NCI-H128 (cell line): ENCODE data around the gene KLF1.
A peak's percentile ranks its signal among the peaks of the same experiment; 100 is the strongest.

Experiments
- DNase-seq: peaks from one replicate; lab custom pipeline; 2025; ENCODE audit not compliant: unreplicated experiment; lab: John Stamatoyannopoulos, UW

KLF1 gene

DNA sequence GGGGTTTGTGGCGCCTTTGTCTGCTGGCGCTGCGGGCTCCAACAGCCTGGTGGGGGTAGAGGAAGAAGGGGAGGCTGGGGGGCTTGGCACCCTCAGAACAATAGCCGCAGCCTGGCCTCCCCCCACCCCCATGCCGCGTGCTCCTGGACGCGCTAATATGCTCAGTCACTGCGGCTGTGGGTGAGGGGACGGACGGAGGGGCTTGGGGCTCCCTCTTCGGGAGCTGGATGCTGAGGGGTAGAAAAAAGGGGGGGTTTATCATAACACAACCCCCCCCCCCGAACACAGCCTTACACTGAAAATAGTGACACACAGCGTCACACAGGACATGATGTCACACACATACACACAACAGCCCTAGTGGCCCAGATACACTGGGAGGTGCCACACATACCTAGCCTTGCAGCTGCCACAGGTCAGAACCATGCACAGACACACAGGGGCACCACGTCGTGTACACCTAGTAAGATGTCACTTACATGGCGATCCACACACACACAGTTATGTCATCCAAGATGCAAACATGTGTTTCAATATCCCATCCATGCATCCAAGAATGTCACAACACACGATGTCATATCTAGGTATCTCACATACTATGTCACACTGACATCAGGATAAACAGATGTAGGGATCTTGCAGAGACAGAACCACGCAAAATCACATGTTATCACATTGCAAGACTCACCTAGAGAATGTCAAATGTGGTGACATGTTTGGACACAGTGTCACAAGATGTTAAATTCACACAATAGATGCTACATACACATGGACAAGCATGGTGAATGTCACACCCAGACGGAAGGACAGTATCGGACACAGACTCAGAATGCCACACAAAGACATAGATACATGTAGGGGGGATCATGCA lies 47.9 kb downstream of the KLF1 start:
- no peak for DNase-seq

DNA sequence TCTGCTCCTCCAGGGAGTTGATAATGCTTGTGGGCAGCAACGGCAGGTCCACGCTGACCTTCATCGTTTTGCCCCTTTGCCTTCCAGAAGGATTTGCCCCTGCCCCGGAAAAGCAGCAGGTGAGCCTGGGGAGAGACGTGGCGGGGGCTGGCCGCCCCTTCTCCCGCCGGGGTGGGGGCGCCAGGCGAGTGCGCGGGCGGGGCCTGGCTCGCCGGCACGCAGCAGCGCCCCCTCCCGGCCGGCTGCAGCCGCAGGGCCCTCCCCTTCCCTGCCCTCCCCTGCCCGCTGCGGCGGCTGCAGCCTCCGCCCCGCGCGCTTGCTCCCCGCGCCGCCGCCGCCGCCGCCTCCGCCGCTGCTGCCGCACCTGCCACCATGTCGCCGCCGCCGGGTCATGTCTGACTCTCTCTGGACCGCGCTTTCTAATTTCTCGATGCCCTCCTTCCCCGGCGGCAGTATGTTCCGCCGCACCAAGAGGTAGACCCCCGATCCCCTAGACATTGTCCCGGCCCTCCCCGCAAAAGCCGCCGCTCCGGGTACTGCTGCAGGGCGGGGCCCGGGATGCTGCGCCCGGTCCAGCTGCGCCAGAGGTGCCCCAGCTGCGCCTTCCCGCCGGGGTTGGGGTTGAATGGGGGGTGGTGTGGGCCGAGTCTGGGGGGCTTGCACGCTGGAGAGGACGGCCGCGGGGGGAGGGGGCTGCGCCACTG lies 48.7 kb downstream of the KLF1 start, which contains the start of gene MAST1:
TSS of gene MAST1 (plus strand) at position 334 of the 704 bp plus-strand sequence. CDS start at position 392, 58 bp downstream.
- DNase-seq = peak; percentile 28

DNA sequence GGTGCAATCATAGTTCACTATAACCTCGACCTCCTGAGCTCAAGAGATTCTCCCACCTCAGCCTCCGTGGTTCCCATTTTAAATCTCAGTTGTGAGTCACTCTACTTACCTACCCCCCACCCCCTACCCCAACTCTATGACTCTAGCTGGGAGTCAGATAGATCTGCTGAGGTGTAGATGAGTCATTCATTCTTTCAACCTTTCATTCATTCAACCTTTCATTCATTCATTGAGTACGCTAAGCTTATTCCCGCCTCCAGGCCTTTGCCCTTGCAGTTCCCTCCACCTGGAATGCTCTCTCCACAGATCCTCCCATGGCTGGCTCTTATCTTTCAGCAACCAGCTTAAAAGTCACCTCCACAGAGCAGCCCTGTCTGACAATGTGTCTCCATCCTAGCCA lies 49.8 kb downstream of the KLF1 start:
- no peak for DNase-seq

DNA sequence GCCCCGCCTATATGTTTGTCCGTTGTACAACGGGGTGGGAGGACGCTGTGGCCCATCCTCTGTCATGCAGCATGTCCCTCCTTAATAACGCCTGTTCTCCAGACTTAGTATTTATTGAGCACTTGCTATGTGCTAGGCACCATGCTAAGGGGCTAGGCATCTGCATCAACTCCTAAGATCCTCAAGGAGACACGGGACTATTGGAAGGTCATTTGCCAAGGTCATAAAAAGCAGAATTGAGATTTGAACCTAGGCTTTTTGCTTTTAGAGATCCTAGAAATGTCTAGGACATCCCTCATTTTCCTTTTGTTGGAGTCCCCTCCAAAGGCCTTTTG lies 50.5 kb downstream of the KLF1 start:
- DNase-seq = no peak

DNA sequence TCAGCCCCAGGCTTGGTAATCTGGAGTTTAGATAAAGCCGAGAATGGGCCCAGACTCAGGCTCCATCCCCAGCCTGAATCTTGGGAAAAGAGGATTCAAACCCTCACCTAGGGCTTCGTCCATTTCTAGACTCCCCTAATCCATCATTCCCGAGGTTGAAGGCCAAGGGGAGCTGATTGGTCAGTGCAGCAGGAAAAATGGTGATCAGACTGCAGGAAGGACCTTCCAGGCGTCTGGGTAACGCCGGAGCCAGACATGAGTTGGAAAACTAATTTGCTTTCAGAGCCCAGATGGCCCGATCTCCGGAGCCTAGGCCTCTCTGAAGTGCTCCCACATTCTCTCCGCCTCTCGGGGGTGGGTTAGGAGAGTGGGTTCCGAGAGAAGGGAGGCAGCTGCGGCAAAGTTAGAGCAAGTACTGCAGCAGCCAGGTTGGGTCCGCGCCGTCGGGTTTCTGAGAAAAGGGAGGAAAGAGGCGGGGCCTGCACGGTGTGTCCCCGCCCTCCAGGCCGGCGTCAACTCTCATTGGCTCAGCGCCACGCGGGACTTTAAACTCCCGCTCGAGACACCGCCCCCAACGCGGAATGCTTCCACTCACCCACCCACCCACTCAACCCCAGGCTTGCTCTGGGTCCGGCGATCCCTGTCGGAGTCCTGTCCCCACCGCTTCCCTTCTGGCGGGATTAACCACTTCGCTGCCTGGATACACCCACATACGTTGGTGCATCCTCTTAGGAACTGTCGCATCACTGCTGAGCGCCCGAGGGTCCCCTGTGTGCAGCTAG lies 51.8 kb downstream of the KLF1 start:
- DNase-seq = peak; percentile 21

DNA sequence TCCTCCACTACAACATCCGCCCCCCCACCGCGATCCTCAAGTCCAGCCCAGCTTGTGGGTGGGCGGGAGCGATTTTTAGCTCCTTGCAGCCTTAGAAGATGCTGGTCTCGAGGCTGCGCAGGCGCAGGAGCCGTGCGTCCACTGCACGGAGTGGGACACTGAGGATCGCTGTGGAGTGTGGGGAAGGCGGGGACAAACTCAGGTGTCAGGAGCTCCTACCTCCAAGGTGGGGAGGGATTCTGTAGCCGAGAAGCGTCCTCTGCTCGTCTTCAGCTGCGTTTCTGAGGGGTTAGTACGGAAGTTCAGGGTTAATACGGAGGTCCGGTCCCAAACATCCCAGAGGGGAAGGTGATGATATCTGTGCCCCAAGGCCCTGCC lies 52.4 kb downstream of the KLF1 start, which contains the start of gene RTBDN:
TSS of gene RTBDN (minus strand) at position 14 of the 378 bp plus-strand sequence. CDS start 4,600 bp downstream, outside the sequence.
- no peak for DNase-seq
